ENCODE measurements around the gene RAD51AP2. TPM values are rescaled to one million over a fixed set of nuclear protein-coding genes. Genes with fewer than 3 reads are reported as not detected.
A peak's percentile ranks its signal among the peaks of the same experiment; 100 is the strongest.

The RAD51AP2 gene
- total and polyA plus RNA-seq, 2 of the 13 experiments (the other 11 are each of a cell fraction or from before 2014, with no cell fraction given): 0.11 to 0.12 TPM

DNA sequence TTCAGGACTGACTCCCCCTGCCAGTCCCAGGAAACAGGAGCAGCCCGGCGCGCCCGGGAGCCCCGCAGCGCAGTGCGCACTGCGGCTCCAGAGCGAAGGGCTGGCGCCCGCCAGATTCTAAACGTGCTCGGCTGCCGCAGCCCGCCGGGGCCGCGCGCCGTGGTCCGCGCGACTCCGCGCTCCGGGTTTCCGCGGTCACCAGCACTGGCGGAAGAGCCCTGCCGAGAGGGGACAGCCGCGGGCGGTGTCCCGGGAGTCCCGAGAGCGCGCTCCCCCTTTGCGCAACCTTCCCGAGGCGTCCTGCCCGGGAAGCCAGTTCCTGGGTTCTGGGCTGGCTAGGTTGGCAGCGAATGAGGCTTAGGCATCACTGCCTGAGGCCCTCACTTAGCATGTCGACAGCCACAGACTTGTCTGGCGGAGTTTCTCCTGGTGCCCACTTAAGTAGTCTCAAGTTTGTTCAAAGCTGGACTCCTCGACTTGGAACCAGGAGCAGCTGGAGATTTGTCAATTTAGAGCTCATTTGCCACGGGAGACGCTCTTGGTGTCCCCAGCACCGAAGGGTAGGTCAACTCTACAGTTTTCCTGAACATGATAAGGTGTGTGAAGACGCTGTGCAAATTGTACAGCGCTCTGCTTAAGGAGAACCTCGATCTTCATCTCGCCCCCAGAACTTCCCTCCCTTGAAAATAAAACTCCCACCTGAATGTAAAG, 20.8 kb upstream of the RAD51AP2 start (continued):
- TF ChIP-seq XBP1 (CRISPR knock-in tag; IDR thresholded peaks at IDR 0.05) (0 out of 2 replicates have a peak, but pooled peaks have one; percentile 66), ZHX2 (IDR thresholded peaks at IDR 0.05; ENCODE audit: low read depth) (no peak), ZHX2 (CRISPR knock-in tag; IDR thresholded peaks at IDR 0.05; ENCODE audit: borderline replicate concordance) (peak; percentile 96), MXI1 (IDR thresholded peaks at IDR 0.05; ENCODE audit: borderline replicate concordance, low read depth, low read length) (peak; percentile 93; the same call in 2 of the 3 replicates), SP2 (CRISPR knock-in tag; IDR thresholded peaks at IDR 0.05) (0 out of 2 replicates have a peak, but pooled peaks have one; percentile 33), ZSCAN30 (CRISPR knock-in tag; IDR thresholded peaks at IDR 0.05) (no peak), CHCHD3 (CRISPR knock-in tag; IDR thresholded peaks at IDR 0.05) (no peak), ARNT (IDR thresholded peaks at IDR 0.05) (no peak), ZNF460 (CRISPR knock-in tag; IDR thresholded peaks at IDR 0.05; ENCODE audit: borderline replicate concordance) (no peak; the same call in 1 of the 2 replicates), NR0B2 (CRISPR knock-in tag; IDR thresholded peaks at IDR 0.05) (peak; percentile 64; the same call in 1 of the 2 replicates), ZNF747 (CRISPR knock-in tag; IDR thresholded peaks at IDR 0.05; ENCODE audit: borderline replicate concordance) (0 out of 2 replicates have a peak, but pooled peaks have one; percentile 59), ZNF678 (CRISPR knock-in tag; IDR thresholded peaks at IDR 0.05) (peak; percentile 78; the same call in 1 of the 2 replicates), MIXL1 (CRISPR knock-in tag; IDR thresholded peaks at IDR 0.05) (peak; percentile 57; the same call in 1 of the 2 replicates), PLRG1 (conservative IDR thresholded peaks at IDR 0.05) (no peak), MAZ (IDR thresholded peaks at IDR 0.05; ENCODE audit: borderline replicate concordance, low read depth, low read length) (peak; percentile 79), MAZ (CRISPR knock-in tag; IDR thresholded peaks at IDR 0.05; ENCODE audit: low read depth) (peak; percentile 96), CREB1 (IDR thresholded peaks at IDR 0.05) (no peak), CREB1 (CRISPR knock-in tag; IDR thresholded peaks at IDR 0.05) (no peak), ASH2L (IDR thresholded peaks at IDR 0.05; ENCODE audit: insufficient read length, low read depth, low read length) (peak; percentile 97)
- TF ChIP-seq, protein P1, sequence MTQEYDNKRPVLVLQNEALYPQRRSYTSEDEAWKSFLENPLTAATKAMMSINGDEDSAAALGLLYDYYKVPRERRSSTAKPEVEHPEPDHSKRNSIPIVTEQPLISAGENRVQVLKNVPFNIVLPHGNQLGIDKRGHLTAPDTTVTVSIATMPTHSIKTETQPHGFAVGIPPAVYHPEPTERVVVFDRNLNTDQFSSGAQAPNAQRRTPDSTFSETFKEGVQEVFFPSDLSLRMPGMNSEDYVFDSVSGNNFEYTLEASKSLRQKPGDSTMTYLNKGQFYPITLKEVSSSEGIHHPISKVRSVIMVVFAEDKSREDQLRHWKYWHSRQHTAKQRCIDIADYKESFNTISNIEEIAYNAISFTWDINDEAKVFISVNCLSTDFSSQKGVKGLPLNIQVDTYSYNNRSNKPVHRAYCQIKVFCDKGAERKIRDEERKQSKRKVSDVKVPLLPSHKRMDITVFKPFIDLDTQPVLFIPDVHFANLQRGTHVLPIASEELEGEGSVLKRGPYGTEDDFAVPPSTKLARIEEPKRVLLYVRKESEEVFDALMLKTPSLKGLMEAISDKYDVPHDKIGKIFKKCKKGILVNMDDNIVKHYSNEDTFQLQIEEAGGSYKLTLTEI (CRISPR knock-in tag; conservative IDR thresholded peaks at IDR 0.05): no peak
- TF ChIP-seq, protein P2, sequence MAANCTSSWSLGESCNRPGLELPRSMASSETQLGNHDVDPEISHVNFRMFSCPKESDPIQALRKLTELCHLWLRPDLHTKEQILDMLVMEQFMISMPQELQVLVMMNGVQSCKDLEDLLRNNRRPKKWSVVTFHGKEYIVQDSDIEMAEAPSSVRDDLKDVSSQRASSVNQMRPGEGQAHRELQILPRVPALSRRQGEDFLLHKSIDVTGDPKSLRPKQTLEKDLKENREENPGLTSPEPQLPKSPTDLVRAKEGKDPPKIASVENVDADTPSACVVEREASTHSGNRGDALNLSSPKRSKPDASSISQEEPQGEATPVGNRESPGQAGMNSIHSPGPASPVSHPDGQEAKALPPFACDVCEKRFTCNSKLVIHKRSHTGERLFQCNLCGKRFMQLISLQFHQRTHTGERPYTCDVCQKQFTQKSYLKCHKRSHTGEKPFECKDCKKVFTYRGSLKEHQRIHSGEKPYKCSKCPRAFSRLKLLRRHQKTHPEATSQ (CRISPR knock-in tag; IDR thresholded peaks at IDR 0.05; ENCODE audit: borderline replicate concordance): peak; percentile 71; the same call in 1 of the 2 replicates

Measured in HepG2 (cell line).